GM19043 (cell line): ENCODE data around the gene IFITM1.
A peak's percentile ranks its signal among the peaks of the same experiment; 100 is the strongest.
"Not testable (repeated sequence)": the region's sequence is repeated elsewhere in the genome, so short reads cannot be mapped to it uniquely, and the experiment has no call there.

ENCODE experiments used
- ATAC-seq: cut with Tn5 transposase; IDR thresholded peaks from one replicate; pipeline ENCODE4 v1.9.1; 2021; ENCODE audit warnings: low read depth; ENCODE audit not compliant: unreplicated experiment

The IFITM1 gene

DNA sequence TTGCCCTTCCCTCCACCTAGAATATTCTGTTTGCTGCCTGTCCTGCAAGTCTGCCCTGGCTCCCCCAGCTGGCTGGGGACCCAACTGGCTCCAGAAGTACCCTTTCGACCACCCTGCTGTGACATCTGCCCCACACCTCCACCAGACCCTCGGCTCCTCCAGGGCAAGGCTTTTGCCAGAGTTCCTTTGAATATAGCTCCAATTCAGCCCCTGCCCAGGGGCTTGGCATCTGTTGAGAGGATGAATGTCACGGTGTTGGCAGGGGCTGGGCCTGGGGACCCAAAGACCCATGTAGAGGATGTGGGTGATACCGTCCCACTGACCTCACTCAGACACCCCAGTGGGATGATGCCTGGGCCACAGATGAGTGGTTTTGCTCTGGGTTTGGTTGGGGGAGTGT, 31.7 kb upstream of the IFITM1 start:
- no peak for ATAC-seq

DNA sequence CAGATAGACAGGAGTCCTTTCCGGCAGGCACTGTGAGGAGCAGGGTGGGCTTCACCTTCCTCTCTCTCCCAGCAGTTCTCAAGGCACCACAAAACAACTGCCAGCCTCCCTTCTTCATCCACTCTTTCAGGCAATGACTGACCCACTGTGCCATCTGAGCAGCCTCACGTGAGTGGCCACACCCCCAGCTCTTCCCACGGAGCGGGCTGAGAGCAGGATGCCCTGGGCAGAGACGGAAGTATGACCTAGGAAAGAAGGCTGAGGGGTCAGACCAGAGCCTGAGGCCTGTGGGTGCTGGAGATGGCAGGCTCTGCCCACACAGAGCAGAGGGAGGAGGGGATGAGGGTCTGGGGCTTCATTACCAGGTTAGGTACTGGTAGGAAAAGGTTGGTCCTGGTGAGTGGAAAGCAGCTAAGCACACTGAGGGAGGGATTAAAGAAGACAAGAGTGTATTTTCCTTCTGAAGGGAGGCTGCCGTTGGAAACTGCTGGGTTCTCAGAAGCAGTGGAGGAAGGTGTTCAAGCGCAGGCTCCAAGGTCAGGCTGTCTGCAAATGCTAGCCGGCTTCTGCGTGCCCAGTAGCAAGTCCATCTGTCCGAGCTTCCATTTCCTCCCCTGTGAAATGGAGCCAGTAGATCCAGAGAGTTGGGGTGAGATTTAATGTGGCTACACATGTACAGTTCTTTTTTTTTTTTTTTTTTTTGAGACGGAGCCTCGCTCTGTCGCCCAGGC, 31.0 kb upstream of the IFITM1 start:
- no peak for ATAC-seq

DNA sequence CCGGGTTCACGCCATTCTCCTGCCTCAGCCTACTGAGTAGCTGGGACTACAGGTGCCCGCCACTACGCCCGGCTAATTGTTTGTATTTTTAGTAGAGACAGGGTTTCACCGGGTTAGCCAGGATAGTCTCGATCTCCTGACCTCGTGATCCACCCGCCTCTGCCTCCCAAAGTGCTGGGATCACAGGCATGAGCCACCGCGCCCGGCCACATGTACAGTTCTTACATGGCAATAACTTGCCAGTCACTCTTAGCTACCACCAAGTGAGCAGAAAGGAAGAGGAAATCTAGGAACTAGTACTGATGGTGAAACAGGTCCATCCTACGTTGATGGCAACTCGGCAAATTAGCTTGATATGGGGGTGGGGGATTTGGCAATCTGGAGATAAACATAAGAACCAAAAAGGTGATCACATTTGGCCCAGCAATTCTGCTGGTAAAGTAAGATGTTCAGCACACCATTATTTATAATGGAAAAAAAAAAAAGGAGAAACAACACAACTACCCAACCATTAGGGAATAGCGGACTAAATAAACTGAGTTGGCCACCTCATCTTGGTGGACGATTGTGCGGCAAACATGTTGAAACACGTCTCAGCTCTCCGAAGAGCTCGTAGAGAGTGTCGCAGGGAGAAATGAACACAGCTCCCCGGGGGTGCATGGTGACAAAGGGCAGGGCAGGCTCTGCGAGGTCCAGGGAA, 30.3 kb upstream of the IFITM1 start:
- ATAC-seq: no peak

DNA sequence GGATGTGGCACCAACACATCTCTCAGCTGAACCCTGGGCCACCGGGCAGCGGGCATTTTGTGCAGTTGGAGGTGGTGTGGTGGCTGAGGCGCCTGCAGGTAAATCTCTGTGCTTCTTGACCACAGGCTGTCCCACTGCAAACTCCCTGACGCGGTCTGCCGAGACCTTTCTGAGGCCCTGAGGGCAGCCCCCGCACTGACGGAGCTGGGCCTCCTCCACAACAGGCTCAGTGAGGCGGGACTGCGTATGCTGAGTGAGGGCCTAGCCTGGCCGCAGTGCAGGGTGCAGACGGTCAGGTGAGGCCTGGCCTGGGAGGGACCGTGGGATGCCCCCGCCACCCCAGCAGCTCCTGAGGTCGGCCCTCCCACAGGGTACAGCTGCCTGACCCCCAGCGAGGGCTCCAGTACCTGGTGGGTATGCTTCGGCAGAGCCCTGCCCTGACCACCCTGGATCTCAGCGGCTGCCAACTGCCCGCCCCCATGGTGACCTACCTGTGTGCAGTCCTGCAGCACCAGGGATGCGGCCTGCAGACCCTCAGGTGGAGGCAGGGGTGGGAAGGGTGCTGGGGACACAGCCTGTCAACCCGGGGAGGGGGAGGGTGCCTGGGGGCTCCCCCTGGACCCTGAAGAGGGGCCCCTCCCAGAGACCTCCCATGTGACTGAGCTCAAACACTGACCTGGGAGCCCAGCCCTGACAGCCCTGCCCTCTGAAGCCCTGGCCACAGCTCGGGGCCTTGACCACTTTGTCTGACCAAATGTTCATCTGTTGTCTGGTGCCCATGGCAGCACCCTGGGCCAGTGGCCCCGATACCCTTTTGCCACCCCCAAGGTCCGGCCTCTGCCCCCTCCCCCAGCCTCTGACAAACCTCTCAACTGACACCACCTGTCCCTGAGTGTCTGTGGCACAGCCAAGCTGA, 29.5 kb upstream of the IFITM1 start:
- no peak for ATAC-seq

DNA sequence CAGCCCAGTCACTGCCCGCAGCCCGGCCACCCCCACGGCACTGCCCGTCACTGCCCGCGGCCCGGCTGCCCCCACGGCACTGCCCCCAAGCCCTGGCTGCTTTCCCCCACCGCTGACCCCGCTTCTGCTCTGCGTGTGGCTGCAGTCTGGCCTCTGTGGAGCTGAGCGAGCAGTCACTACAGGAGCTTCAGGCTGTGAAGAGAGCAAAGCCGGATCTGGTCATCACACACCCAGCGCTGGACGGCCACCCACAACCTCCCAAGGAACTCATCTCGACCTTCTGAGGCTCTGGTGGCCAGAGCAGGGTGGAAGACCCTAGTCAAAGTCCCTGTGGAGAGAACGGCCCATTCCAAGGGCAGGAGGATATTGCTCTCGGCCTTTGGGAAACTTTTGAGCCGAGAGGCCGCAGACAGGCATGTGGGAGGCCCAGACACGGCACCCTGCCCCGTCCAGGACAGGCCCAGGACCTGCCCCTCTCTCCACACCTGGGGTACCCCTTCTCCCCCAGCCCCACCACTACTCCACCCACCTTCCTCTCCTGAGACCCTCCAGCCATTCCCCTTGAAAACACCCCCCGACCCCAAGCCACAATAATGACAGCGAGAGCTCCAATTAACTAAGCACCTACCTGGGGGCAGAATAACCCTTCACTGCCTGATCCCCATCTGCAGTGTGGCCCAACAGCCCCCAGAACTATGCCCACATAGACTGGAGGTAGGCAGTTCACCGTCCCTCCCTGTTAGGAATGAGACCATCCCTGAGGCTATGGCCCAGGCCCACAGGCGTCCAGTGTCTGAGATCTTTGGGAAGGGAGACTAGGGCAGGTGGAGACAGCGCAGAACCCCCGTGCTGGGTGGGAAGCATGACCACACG, 28.6 kb upstream of the IFITM1 start:
- ATAC-seq: no peak

DNA sequence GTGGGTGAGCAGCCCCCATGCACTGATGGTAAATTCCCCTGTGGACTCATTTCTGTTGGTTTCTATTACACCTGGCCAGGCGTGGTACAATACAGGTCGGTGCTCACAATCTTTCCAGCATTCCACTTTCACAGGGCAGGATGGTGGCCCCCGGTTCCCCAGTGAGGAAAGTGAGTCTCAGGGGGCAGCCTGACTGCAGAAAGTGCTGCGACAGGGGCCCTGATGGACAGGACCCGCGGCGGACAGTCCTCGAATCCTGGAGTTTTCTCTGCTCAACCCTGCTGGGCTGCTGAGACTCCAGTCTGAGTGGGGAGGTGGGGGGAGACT, 28.0 kb upstream of the IFITM1 start:
- no peak for ATAC-seq

DNA sequence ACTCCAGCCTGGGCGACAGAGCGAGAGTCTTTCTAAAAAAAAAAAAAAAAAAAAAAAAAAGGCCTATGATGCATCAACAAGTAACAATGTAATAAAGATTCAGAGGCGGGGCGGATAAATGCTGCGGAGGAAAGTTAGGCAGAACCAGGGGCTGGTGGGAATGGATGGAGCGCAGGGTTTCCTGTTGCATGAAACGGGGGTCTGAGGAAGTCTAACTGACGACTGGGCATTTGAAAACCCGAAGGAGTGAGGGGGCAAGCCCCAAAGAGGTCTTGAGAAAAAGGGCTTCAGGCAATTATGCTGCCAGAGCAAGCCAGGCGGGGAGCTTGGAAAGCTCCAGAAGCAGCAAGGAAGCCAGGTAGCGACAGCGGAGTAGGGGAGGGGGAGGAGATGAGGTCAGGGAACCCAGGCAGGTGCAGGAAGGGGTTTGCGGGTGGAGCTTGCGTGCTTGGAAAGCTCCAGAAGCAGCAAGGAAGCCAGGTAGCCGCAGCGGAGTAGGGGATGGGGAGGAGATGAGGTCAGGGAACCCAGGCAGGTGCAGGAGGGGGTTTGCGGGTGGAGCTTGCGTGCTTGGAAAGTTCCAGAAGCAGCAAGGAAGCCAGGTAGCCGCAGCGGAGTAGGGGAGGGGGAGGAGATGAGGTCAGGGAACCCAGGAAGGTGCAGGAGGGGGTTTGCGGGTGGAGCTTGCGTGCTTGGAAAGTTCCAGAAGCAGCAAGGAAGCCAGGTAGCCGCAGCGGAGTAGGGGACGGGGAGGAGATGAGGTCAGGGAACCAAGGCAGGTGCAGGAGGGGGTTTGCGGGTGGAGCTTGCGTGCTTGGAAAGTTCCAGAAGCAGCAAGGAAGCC, 26.6 kb upstream of the IFITM1 start:
- not testable (repeated sequence) for ATAC-seq

DNA sequence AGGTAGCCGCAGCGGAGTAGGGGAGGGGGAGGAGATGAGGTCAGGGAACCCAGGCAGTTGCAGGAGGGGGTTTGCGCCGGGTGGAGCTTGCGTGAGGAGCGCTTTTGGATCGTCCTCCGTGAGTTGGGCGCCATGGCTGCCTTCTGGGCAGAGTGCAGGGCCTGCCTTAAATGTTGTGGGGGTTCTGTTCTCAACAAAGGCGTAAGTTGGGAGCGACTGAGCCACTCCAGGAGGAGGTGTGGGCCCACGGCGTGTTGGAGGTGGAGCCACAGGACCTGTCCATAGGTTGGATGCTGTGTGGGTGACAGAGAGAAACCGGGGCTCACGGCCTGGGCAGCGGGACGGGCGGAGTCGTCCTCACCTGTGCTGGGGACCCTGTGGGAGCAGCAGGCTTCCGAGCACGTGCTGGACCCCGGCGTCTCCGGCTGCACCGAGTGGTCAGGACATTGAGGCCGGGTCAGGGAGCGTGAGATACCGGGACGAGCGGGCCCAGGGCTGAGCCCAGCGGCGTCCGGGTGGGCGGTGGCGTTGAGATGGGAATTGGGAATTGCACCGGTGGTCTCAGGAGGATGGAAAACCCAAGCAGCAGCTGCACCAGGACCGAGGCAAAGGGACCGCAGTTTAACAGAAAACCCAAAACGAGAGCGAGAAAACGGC, 25.9 kb upstream of the IFITM1 start:
- no peak for ATAC-seq

DNA sequence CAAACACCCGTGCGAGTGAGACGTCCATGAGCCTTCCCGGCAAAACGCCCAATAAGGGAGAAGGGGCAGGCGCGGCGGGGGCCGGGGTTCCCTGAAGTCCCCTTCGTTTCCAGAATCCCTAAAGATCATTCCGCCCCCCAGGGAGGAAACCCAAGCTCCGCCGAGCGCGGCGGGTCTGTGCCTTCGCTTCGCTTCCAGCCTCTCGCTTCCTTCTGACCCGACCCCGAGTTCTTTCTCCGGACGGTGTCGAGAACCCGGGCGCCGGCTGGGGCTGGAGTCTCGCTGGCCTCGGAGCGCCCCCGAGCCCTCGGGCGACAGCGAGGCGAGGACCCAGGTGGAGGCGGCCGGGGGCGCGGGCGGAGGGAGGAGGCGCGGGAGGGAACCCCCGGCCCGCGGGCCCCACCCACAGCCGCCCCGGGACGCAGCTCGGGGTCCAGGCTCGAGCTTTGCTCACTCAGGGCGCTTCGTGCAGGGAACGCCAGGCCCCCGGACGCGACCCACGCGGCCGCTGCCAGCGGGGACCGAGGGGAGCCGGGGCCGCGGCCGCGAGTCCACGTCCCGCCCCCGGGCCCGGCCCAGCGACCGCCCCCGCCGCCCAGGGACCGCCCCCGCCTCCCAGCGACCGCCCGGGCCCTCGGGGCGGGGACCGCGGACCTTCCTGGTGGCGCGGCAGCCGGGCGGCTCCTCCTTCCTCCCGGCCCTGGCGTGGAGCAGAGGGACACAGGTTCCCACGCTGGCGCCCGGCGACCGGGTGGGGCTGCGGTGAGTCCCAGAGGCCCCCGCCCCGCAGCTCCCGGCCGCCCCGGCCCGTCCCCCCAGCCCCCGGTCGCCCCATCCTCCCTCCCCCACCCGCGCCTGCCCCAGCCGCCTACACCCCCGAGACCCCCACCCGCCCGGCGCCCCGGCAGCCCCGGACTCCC, 25.1 kb upstream of the IFITM1 start, which contains the start of gene PGGHG:
Gene PGGHG, plus strand, starts transcription at position 649 of the 920 bp plus-strand sequence. CDS start 691 bp downstream, outside the sequence.
- ATAC-seq: peak; percentile 53

DNA sequence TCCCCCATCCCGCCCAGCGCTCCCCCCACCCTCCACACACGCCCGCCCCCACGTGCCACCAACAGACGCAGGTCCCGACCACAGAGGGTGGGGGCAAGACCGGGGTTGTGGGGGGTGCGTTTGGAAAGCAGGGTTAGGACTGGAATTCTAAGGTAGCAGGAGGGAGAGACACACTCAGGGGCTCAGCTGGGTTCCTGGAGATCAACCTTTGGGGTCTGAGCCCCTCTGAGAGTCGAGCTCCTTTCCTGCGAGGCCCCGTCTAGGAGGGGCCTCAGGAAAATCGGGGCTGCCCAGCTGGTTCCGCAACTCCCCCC, 24.5 kb upstream of the IFITM1 start:
- ATAC-seq: no peak

DNA sequence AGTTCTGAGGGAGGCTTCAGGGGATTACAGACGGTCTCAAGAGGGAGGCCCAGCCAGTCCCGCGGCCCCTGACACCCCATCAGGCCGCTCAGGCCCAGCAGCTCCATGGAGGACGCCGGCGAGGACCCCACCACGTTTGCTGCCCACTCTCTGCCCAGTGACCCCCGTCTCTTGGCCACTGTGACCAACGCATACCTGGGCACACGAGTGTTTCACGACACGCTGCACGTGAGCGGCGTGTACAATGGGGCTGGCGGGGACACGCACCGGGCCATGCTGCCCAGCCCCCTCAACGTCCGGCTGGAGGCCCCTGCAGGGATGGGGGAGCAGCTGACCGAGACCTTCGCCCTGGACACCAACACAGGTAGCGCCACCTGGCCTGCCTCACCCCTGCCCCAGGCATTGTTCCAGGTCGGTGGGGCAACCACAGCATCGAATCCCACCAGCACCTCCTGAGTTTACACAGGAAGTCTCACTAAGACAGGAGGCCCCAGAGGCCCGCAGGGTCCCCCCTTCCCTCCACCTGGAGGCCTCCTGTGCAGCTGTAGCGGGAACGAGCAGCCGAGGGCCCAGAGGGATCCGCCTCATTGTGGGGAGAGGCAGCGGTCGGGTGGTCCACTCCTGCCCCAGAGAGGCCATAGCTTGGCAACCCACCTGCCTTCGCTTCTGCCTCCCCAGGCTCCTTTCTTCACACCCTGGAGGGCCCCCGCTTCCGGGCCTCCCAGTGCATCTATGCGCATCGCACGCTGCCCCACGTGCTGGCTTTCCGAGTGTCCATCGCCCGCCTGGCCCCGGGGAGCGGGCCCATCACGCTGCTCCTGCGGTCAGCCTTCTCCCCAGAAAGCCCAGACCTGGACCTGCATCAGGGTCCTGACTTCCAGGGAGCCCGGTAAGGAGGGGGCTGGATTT, 23.9 kb upstream of the IFITM1 start:
- ATAC-seq: no peak

DNA sequence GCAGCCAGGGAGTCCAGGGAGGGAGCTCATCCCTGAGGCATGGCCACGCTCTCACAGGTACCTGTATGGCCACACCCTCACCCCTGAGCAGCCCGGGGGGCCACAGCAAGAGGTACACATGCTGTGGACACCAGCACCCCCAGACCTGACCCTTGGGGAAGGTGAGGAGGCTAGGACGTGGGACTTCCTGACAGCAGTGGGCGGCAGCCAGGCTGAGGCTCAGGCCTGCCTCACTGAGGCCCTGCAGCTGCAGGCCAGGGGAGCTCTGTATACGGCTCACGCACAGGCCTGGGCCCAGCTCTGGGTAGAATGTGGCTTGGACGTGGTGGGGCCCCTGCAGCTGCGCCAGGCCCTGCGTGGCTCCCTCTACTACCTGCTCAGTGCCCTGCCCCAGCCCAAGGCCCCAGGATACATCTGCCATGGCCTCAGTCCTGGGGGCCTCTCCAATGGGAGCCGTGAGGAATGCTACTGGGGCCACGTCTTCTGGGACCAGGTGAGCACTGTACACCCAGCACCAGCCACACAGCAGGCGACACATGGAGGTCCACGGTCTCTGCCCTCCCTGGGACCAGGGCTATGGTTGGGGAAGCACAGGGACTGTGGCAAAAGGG, 23.1 kb upstream of the IFITM1 start:
- ATAC-seq: no peak

DNA sequence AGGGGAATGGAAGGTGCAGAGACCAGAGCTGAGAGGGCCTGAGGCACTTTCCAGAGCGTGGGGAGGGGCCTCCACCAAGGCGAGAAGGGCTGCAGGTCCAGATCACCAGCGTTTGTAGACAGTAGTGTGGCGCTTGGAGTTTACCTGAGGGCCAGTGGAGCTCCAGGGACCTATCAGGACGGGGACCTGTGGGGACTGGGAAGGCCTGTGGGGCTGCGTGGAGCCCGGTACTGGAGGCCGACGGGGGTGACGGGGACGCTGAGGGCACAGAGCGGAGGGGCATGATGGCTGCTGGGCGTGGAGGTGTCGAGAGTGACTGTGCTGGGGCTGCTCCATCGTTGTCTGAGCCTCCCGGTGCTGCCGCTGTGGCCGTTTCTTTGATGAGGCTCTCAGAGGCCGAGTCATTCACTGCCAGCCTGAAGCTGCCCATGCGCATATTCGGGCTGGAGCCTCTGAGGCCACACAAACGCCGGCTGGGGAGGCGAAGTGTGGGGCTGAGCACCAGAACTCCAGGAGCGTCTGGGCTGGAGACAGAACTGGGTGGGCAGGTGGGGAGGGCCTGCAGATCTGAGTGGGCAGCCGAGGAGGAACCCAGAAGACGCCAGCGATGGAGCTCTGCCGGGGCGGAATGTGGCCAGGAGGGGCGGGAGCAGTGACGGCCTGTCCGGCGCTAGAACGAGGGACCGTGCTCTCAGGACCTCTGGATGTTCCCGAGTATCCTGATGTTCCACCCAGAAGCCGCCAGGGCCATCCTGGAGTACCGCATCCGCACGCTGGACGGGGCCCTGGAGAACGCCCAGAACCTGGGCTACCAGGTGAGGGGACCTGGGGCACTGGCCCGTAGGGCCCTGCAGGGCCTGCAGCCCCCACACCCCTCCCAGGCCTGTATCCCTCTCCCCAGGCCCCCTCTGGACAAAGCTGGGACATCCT, 22.3 kb upstream of the IFITM1 start:
- ATAC-seq: no peak

DNA sequence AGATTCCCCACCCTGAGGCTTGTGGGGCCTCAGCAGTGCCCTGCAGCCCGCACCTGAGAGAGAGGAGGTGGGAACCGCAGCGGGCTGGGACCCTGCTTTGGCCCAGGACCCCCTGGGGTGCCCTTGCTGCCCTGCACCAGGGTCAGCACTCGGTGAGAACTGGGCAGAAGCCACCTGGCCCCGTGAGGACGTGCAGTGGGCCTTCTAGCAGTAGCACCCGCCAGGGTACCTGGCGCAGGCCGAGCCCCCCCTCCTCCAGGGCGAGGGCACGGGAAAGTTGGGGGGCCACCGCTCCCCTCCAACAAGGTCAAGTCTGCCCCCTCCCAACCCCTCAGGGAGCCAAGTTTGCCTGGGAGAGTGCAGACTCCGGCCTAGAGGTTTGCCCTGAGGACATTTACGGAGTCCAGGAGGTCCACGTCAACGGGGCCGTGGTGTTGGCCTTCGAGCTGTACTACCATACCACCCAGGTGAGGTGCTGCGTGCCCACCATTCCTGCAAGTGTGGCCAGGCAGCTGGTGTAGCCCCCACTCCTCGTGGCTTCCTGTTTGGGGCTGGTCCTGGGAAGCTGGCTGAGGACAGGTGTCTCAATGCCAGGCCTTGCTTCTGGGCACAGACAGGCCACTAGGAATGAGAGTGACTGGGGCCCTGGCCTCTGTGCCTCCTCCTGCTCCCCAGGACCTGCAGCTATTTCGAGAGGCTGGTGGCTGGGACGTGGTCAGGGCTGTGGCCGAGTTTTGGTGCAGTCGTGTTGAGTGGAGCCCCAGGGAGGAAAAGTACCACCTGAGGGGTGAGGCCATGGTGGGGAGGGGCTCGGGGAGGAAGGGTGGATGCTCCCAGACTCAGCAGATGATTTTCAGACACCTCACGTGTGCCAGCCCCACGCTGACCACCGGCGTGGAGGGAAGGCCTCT, 21.4 kb upstream of the IFITM1 start:
- ATAC-seq: no peak
